ENCODE data around the gene PRPF8.
"Not testable (repeated sequence)": the region's sequence is repeated elsewhere in the genome, so short reads cannot be mapped to it uniquely, and the experiment has no call there.

PRPF8 gene

GRCh38 chr17:1686086-1686485, 1.4 kb upstream of the PRPF8 start:
- H3K9ac ChIP-seq (ENCODE audit: low read depth, low read length) = no peak overlapping the region
- no peaks in the 10 kb centered on the region for H3K9me3 ChIP-seq (ENCODE audit: control insufficient read depth, insufficient read depth, low read length)
- H3K4me1 ChIP-seq (ENCODE audit: insufficient read depth, low read length) = no peaks in the 10 kb centered on the region
- peaks cover 22% of the 10 kb centered on the region for H3K36me3 ChIP-seq (ENCODE audit: insufficient read depth, low read length)

GRCh38 chr17:1683459-1683858, 1.2 kb downstream of the PRPF8 start:
- H3K36me3 ChIP-seq (ENCODE audit: insufficient read depth, low read length) = peaks cover 46% of the 10 kb centered on the region
- H3K9me3 ChIP-seq (ENCODE audit: control insufficient read depth, insufficient read depth, low read length) = no peaks in the 10 kb centered on the region
- peak overlapping the region; percentile 92; the same call in 1 of the 2 replicates for H3K9ac ChIP-seq (ENCODE audit: low read depth, low read length)
- H3K4me1 ChIP-seq (ENCODE audit: insufficient read depth, low read length) = no peaks in the 10 kb centered on the region

- Histone ChIP-seq H3K9ac (ENCODE audit: low read depth, low read length) (no peak overlapping the region), H3K9me3 (ENCODE audit: control insufficient read depth, insufficient read depth, low read length) (no peaks in the 10 kb centered on the region), H3K4me1 (ENCODE audit: insufficient read depth, low read length) (no peaks in the 10 kb centered on the region), H3K36me3 (ENCODE audit: insufficient read depth, low read length) (peaks cover 80% of the 10 kb centered on the region)
Measured at GRCh38 chr17:1676401-1676800, 8.3 kb downstream of the PRPF8 start.

- Histone ChIP-seq H3K36me3 (ENCODE audit: insufficient read depth, low read length) (peaks cover 66% of the 10 kb centered on the region), H3K9ac (ENCODE audit: low read depth, low read length) (no peak overlapping the region), H3K9me3 (ENCODE audit: control insufficient read depth, insufficient read depth, low read length) (no peaks in the 10 kb centered on the region), H3K4me1 (ENCODE audit: insufficient read depth, low read length) (no peaks in the 10 kb centered on the region)
Measured at GRCh38 chr17:1673041-1673785, 11.5 kb downstream of the PRPF8 start.

GRCh38 chr17:1663934-1664333, 20.7 kb downstream of the PRPF8 start:
- H3K9me3 ChIP-seq (ENCODE audit: control insufficient read depth, insufficient read depth, low read length); H3K4me1 ChIP-seq (ENCODE audit: insufficient read depth, low read length); H3K9ac ChIP-seq (ENCODE audit: low read depth, low read length): not testable (repeated sequence)
- peaks cover 46% of the 10 kb centered on the region for H3K36me3 ChIP-seq (ENCODE audit: insufficient read depth, low read length)

- no peaks in the 10 kb centered on the region for H3K9me3 ChIP-seq (ENCODE audit: control insufficient read depth, insufficient read depth, low read length)
- no peak overlapping the region for H3K9ac ChIP-seq (ENCODE audit: low read depth, low read length)
- peaks cover 54% of the 10 kb centered on the region for H3K36me3 ChIP-seq (ENCODE audit: insufficient read depth, low read length)
- H3K4me1 ChIP-seq (ENCODE audit: insufficient read depth, low read length) = no peaks in the 10 kb centered on the region
Measured at GRCh38 chr17:1661045-1661444, 23.6 kb downstream of the PRPF8 start.

GRCh38 chr17:1658100-1658499, 26.6 kb downstream of the PRPF8 start:
- Histone ChIP-seq H3K9ac (ENCODE audit: low read depth, low read length) (no peak overlapping the region), H3K4me1 (ENCODE audit: insufficient read depth, low read length) (no peaks in the 10 kb centered on the region), H3K9me3 (ENCODE audit: control insufficient read depth, insufficient read depth, low read length) (no peaks in the 10 kb centered on the region), H3K36me3 (ENCODE audit: insufficient read depth, low read length) (peaks cover 69% of the 10 kb centered on the region)

- Histone ChIP-seq H3K9ac (ENCODE audit: low read depth, low read length) (no peak overlapping the region), H3K36me3 (ENCODE audit: insufficient read depth, low read length) (peaks cover 56% of the 10 kb centered on the region), H3K9me3 (ENCODE audit: control insufficient read depth, insufficient read depth, low read length) (no peaks in the 10 kb centered on the region), H3K4me1 (ENCODE audit: insufficient read depth, low read length) (no peaks in the 10 kb centered on the region)
Measured at GRCh38 chr17:1653735-1654134, 30.9 kb downstream of the PRPF8 start.

GRCh38 chr17:1652794-1653193, 31.9 kb downstream of the PRPF8 start:
- peaks cover 47% of the 10 kb centered on the region for H3K36me3 ChIP-seq (ENCODE audit: insufficient read depth, low read length)
- H3K4me1 ChIP-seq (ENCODE audit: insufficient read depth, low read length); H3K9ac ChIP-seq (ENCODE audit: low read depth, low read length); H3K9me3 ChIP-seq (ENCODE audit: control insufficient read depth, insufficient read depth, low read length): not testable (repeated sequence)

- H3K4me1 ChIP-seq (ENCODE audit: insufficient read depth, low read length) = peaks cover 2% of the 10 kb centered on the region; the same call in 1 of the 2 replicates
- peaks cover 36% of the 10 kb centered on the region for H3K36me3 ChIP-seq (ENCODE audit: insufficient read depth, low read length)
- no peak overlapping the region for H3K9ac ChIP-seq (ENCODE audit: low read depth, low read length)
- H3K9me3 ChIP-seq (ENCODE audit: control insufficient read depth, insufficient read depth, low read length) = no peaks in the 10 kb centered on the region
Measured at GRCh38 chr17:1651559-1651844, 33.2 kb downstream of the PRPF8 start.

GRCh38 chr17:1650731-1651558, 33.7 kb downstream of the PRPF8 start:
- no peaks in the 10 kb centered on the region for H3K9me3 ChIP-seq (ENCODE audit: control insufficient read depth, insufficient read depth, low read length)
- H3K9ac ChIP-seq (ENCODE audit: low read depth, low read length) = no peak overlapping the region
- peaks cover 8% of the 10 kb centered on the region; the same call in 1 of the 2 replicates for H3K4me1 ChIP-seq (ENCODE audit: insufficient read depth, low read length)
- H3K36me3 ChIP-seq (ENCODE audit: insufficient read depth, low read length) = peaks cover 34% of the 10 kb centered on the region

GRCh38 chr17:1649844-1650501, 34.7 kb downstream of the PRPF8 start, which contains the start of gene RILP:
Gene RILP (minus strand): TSS chr17:1649866. CDS start chr17:1649804, 62 bp downstream.
- peak within 1 kb of the TSS; percentile 71 for H3K9ac ChIP-seq (ENCODE audit: low read depth, low read length)
- H3K36me3 ChIP-seq (ENCODE audit: insufficient read depth, low read length) = peaks cover 32% of the 10 kb centered on the region

GRCh38 chr17:1648963-1649843, 35.5 kb downstream of the PRPF8 start:
- Histone ChIP-seq H3K9ac (ENCODE audit: low read depth, low read length) (peak overlapping the region; percentile 71), H3K9me3 (ENCODE audit: control insufficient read depth, insufficient read depth, low read length) (no peaks in the 10 kb centered on the region), H3K4me1 (ENCODE audit: insufficient read depth, low read length) (peaks cover 20% of the 10 kb centered on the region; the same call in 1 of the 2 replicates), H3K36me3 (ENCODE audit: insufficient read depth, low read length) (peaks cover 26% of the 10 kb centered on the region)

More at GRCh38 chr17:1649844-1650501, 34.7 kb downstream of the PRPF8 start, which contains the start of gene RILP:
- Histone ChIP-seq H3K4me1 (ENCODE audit: insufficient read depth, low read length) (peaks cover 13% of the 10 kb centered on the region; the same call in 1 of the 2 replicates), H3K9me3 (ENCODE audit: control insufficient read depth, insufficient read depth, low read length) (no peaks in the 10 kb centered on the region)
